WTC11 (cell line): ENCODE measurements around the gene SPTAN1.

Source experiments
- ATF1 ChIP-seq: sonication (generic); formaldehyde crosslinking; IDR thresholded peaks from 2 replicates; pipeline ENCODE4 v1.8.1; 2023; ENCODE audit warnings: mild to moderate bottlenecking, moderate library complexity, missing genetic modification reagents
- CTCF ChIP-seq: fragments of 200-600 bp; IDR thresholded peaks from 2 replicates; pipeline ENCODE4 v1.8.0; 2022; ENCODE audit warnings: antibody characterized with exemption
- KAT7 ChIP-seq: sonication (generic); formaldehyde crosslinking; IDR thresholded peaks from 2 replicates; pipeline ENCODE4 v1.8.1; 2023; ENCODE audit warnings: missing genetic modification reagents, mild to moderate bottlenecking, borderline replicate concordance
- MAX ChIP-seq: sonication (generic); formaldehyde crosslinking; IDR thresholded peaks from 2 replicates; pipeline ENCODE4 v1.8.0; 2022; ENCODE audit warnings: mild to moderate bottlenecking, missing genetic modification reagents
- RELA ChIP-seq: sonication (generic); formaldehyde crosslinking; IDR thresholded peaks from 2 replicates; pipeline ENCODE4 v1.8.1; 2022; ENCODE audit warnings: missing genetic modification reagents, mild to moderate bottlenecking, borderline replicate concordance
- ZNF138 ChIP-seq: sonication (generic); formaldehyde crosslinking; conservative IDR thresholded peaks from 2 replicates; pipeline ENCODE4 v1.8.1; 2022; ENCODE audit warnings: mild to moderate bottlenecking, moderate library complexity, missing genetic modification reagents
- TF ChIP-seq, protein P1 (sequence below): sonication (generic); formaldehyde crosslinking; IDR thresholded peaks from 2 replicates; pipeline ENCODE4 v1.8.1; 2023; ENCODE audit warnings: mild to moderate bottlenecking, moderate library complexity, missing genetic modification reagents
- TF ChIP-seq, protein P2 (sequence below): sonication (generic); formaldehyde crosslinking; IDR thresholded peaks from 2 replicates; pipeline ENCODE4 v1.8.1; 2022; ENCODE audit warnings: mild to moderate bottlenecking, missing genetic modification reagents, moderate library complexity, borderline replicate concordance
- TF ChIP-seq, protein P3 (sequence below): sonication (generic); formaldehyde crosslinking; IDR thresholded peaks from 2 replicates; pipeline ENCODE4 v1.8.1; 2022; ENCODE audit warnings: low read depth, missing genetic modification reagents, borderline replicate concordance

DNA sequence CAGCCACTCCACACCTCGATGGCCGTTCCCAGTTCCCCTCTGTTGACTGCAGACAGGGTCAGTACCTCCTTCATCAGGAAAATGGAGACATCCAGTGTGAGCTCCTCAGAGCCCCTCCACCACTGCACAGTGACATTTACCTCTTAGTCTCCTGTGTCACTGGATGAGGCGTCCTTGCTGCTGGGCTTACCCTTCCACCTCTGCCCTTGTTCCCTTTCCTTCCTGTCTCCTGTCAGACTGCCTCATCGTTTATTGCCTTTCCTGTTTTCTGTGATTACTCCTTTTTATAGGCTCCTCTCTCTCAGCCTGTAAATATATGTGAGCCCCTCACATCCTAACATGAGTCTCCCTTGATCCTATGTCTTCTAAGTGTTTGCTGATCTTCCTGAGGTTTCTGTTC is 23.2 kb upstream of the SPTAN1 start:
- TF ChIP-seq MAX (CRISPR knock-in tag) (no peak), KAT7 (CRISPR knock-in tag) (no peak), CTCF (no peak), RELA (CRISPR knock-in tag) (no peak), ZNF138 (CRISPR knock-in tag) (no peak), ATF1 (CRISPR knock-in tag) (no peak)
- TF ChIP-seq, protein P1, sequence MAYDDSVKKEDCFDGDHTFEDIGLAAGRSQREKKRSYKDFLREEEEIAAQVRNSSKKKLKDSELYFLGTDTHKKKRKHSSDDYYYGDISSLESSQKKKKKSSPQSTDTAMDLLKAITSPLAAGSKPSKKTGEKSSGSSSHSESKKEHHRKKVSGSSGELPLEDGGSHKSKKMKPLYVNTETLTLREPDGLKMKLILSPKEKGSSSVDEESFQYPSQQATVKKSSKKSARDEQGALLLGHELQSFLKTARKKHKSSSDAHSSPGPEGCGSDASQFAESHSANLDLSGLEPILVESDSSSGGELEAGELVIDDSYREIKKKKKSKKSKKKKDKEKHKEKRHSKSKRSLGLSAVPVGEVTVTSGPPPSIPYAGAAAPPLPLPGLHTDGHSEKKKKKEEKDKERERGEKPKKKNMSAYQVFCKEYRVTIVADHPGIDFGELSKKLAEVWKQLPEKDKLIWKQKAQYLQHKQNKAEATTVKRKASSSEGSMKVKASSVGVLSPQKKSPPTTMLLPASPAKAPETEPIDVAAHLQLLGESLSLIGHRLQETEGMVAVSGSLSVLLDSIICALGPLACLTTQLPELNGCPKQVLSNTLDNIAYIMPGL, result no peak
- TF ChIP-seq, protein P2, sequence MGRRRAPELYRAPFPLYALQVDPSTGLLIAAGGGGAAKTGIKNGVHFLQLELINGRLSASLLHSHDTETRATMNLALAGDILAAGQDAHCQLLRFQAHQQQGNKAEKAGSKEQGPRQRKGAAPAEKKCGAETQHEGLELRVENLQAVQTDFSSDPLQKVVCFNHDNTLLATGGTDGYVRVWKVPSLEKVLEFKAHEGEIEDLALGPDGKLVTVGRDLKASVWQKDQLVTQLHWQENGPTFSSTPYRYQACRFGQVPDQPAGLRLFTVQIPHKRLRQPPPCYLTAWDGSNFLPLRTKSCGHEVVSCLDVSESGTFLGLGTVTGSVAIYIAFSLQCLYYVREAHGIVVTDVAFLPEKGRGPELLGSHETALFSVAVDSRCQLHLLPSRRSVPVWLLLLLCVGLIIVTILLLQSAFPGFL (CRISPR knock-in tag), result no peak
- TF ChIP-seq, protein P3, sequence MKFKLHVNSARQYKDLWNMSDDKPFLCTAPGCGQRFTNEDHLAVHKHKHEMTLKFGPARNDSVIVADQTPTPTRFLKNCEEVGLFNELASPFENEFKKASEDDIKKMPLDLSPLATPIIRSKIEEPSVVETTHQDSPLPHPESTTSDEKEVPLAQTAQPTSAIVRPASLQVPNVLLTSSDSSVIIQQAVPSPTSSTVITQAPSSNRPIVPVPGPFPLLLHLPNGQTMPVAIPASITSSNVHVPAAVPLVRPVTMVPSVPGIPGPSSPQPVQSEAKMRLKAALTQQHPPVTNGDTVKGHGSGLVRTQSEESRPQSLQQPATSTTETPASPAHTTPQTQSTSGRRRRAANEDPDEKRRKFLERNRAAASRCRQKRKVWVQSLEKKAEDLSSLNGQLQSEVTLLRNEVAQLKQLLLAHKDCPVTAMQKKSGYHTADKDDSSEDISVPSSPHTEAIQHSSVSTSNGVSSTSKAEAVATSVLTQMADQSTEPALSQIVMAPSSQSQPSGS (CRISPR knock-in tag), result no peak
